ENCODE measurements around the gene TAS2R43. TPM values are rescaled to one million over a fixed set of nuclear protein-coding genes. Genes with fewer than 3 reads are reported as not detected.

Gene TAS2R43
- total and polyA plus RNA-seq, 2 of the 4 experiments (the other 2 are of a cell fraction) = 0.90 TPM; not detected in 1

DNA sequence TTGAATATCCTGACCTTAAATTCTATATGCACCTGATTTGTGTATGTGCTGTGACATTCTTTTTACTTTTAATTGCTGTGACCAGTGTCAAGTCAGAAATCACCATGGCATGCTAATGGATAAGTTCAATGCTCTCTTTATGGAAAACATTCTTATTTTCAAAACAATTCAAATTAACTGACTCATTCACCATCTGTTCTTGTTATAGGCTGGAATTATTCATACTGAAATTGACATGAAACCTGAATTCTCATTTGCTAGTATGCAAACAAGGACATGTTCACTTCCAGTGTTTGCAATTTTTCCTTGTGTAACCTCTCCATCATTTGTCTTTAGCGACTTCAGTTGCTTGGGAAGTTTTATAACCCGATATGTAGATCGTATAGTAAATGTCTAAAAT, 42.2 kb upstream of the TAS2R43 start, which contains the start of gene TAS2R30:
TSS of gene TAS2R30 (minus strand) at position 340 of the 400 bp plus-strand sequence. CDS start 400 bp downstream, outside the sequence.
- Histone ChIP-seq H2BK5ac (ENCODE audit: low read depth, low read length, poor library complexity, severe bottlenecking) (no peak within 1 kb of the TSS), H3K9ac (ENCODE audit: low read depth, low read length) (no peak within 1 kb of the TSS), H3K4ac (ENCODE audit: low read depth, low read length) (no peak within 1 kb of the TSS), H3K36me3 (ENCODE audit: control insufficient read depth, insufficient read depth, low read length) (no peaks in the 10 kb centered on the region; the same call in 1 of the 2 replicates), H3K18ac (ENCODE audit: low read depth, low read length) (no peak within 1 kb of the TSS), H4K5ac (ENCODE audit: low read depth, low read length) (no peak within 1 kb of the TSS), H3K4me3 (ENCODE audit: insufficient read depth, low read depth, low read length) (no peak within 1 kb of the TSS), H4K20me1 (ENCODE audit: insufficient read depth, low read length) (peaks cover 9% of the 10 kb centered on the region), H3K14ac (replicated peaks; ENCODE audit: low read depth, low read length) (no peak within 1 kb of the TSS), H3K4me2 (ENCODE audit: low read depth, low read length) (no peak within 1 kb of the TSS), H2BK20ac (ENCODE audit: low read depth, low read length) (no peak within 1 kb of the TSS), H3K23ac (ENCODE audit: low read depth, low read length) (no peak within 1 kb of the TSS), H3K27ac (ENCODE audit: insufficient read depth, low read length) (no peak within 1 kb of the TSS), H2AFZ (replicated peaks; ENCODE audit: low read length, poor library complexity) (no peak within 1 kb of the TSS), H3K4me1 (ENCODE audit: control insufficient read depth, insufficient read depth, low read length) (no peaks in the 10 kb centered on the region), H2AK5ac (ENCODE audit: low read depth, low read length) (no peak within 1 kb of the TSS), H4K91ac (ENCODE audit: insufficient read depth, low read depth, low read length) (no peak within 1 kb of the TSS), H3K79me1 (ENCODE audit: low read depth in 1 of 2, low read length in 2 of 2) (peaks cover 18 to 30% of the 10 kb centered on the region in 2 experiments), H3K56ac (ENCODE audit: extremely low read depth, insufficient read depth, low read length) (no peak within 1 kb of the TSS), H2AK9ac (replicated peaks; ENCODE audit: low read depth, low read length, poor library complexity) (no peak within 1 kb of the TSS), H3K9me1 (ENCODE audit: insufficient read depth, low read length) (0 out of 2 replicates have a peak, but pooled peaks cover 3% of the 10 kb centered on the region), H2BK15ac (ENCODE audit: low read depth, low read length) (no peak within 1 kb of the TSS), H4K8ac (ENCODE audit: low read depth in 2 of 2, low read length in 2 of 2) (no peak within 1 kb of the TSS), H3K27me3 (ENCODE audit: control insufficient read depth, insufficient read depth, low read length) (no peaks in the 10 kb centered on the region), H3K9me3 (ENCODE audit: control insufficient read depth, insufficient read depth, low read length) (no peaks in the 10 kb centered on the region), H2BK120ac (ENCODE audit: low read depth, low read length) (no peak within 1 kb of the TSS)
- no peak for DNase-seq
- no peak for TF ChIP-seq RFX5 (IDR thresholded peaks at IDR 0.05; ENCODE audit: low read depth, low read length)
- TF ChIP-seq MAZ (IDR thresholded peaks at IDR 0.05; ENCODE audit: borderline replicate concordance, low read depth, low read length) = no peak
- no peak for TF ChIP-seq BHLHE40 (IDR thresholded peaks at IDR 0.05; ENCODE audit: low read depth, low read length)
- no peak for TF ChIP-seq POLR2A (IDR thresholded peaks at IDR 0.05; ENCODE audit: low read depth, low read length)
- no peak for TF ChIP-seq MXI1 (IDR thresholded peaks at IDR 0.05; ENCODE audit: borderline replicate concordance, low read depth, low read length)
- TF ChIP-seq CHD1 (IDR thresholded peaks at IDR 0.05; ENCODE audit: low read depth, low read length) = no peak
- no peak for TF ChIP-seq MAFK (IDR thresholded peaks at IDR 0.05; ENCODE audit: low read depth, low read length)
- TF ChIP-seq CEBPB (IDR thresholded peaks at IDR 0.05; ENCODE audit: low read depth, low read length) = no peak
- TF ChIP-seq USF2 (IDR thresholded peaks at IDR 0.05; ENCODE audit: low read depth, low read length) = no peak
- TF ChIP-seq SMC3 (IDR thresholded peaks at IDR 0.05; ENCODE audit: low read depth, low read length) = no peak
- dilution Hi-C loops (cut with HindIII; ENCODE audit: low sequenced_read_pairs, unreplicated experiment) = no loop called here
- no TSS peak for BruUV-seq (replicated peaks)
- CTCF ChIA-PET = no interaction called here
- ATAC-seq (ENCODE audit: low read depth) = no peak
- in situ Hi-C loops (cut with MboI; ENCODE audit: low sequenced_read_pairs) = no loop called here
- WGBS, 2 experiments (ENCODE audit: extremely low coverage in 2 of 2, insufficient read length in 1 of 2) = no CpG with 5 or more reads among the region's 3 CpGs
- intact Hi-C loops (cut with micrococcal nuclease) = no loop called here
- POLR2A ChIA-PET (ENCODE audit: unreplicated experiment) = no interaction called here

Data from IMR-90 (cell line).